ENCODE data around the gene PIK3CG.
"Not testable (repeated sequence)": the region's sequence is repeated elsewhere in the genome, so short reads cannot be mapped to it uniquely, and the experiment has no call there.

PIK3CG gene

GRCh38 chr7:106887421-106887820 is 22.3 kb downstream of the PIK3CG start:
- DNase-seq (ENCODE audit: low read depth, low spot score), result no peak

GRCh38 chr7:106888204-106888603 is 23.1 kb downstream of the PIK3CG start:
- no peak for DNase-seq (ENCODE audit: low read depth, low spot score)

GRCh38 chr7:106890952-106891351 is 25.9 kb downstream of the PIK3CG start:
- no peak for DNase-seq (ENCODE audit: low read depth, low spot score)

- no peak for DNase-seq (ENCODE audit: low read depth, low spot score)
Observed at GRCh38 chr7:106891548-106892410, 26.7 kb downstream of the PIK3CG start.

- no peak for DNase-seq (ENCODE audit: low read depth, low spot score)
Observed at GRCh38 chr7:106893591-106893990, 28.5 kb downstream of the PIK3CG start.

- no peak for DNase-seq (ENCODE audit: low read depth, low spot score)
Observed at GRCh38 chr7:106895246-106895864, 30.3 kb downstream of the PIK3CG start.

- DNase-seq (ENCODE audit: low read depth, low spot score), result no peak
Observed at GRCh38 chr7:106896231-106896630, 31.1 kb downstream of the PIK3CG start.

- DNase-seq (ENCODE audit: low read depth, low spot score), result not testable (repeated sequence)
Observed at GRCh38 chr7:106897553-106897952, 32.5 kb downstream of the PIK3CG start.

- not testable (repeated sequence) for DNase-seq (ENCODE audit: low read depth, low spot score)
Observed at GRCh38 chr7:106898967-106899366, 33.9 kb downstream of the PIK3CG start.

- no peak for DNase-seq (ENCODE audit: low read depth, low spot score)
Observed at GRCh38 chr7:106901828-106902441, 36.9 kb downstream of the PIK3CG start.

GRCh38 chr7:106905734-106906133 is 40.7 kb downstream of the PIK3CG start:
- DNase-seq (ENCODE audit: low read depth, low spot score), result no peak

GRCh38 chr7:106911959-106912358 is 46.9 kb downstream of the PIK3CG start:
- no peak for DNase-seq (ENCODE audit: low read depth, low spot score)

GRCh38 chr7:106914018-106914607 is 49.0 kb downstream of the PIK3CG start:
- no peak for DNase-seq (ENCODE audit: low read depth, low spot score)

- no peak for DNase-seq (ENCODE audit: low read depth, low spot score)
Observed at GRCh38 chr7:106915407-106915806, 50.3 kb downstream of the PIK3CG start.

GRCh38 chr7:106915873-106916272 is 50.8 kb downstream of the PIK3CG start:
- no peak for DNase-seq (ENCODE audit: low read depth, low spot score)

- no peak for DNase-seq (ENCODE audit: low read depth, low spot score)
Observed at GRCh38 chr7:106916679-106917078, 51.6 kb downstream of the PIK3CG start.

- DNase-seq (ENCODE audit: low read depth, low spot score), result no peak
Observed at GRCh38 chr7:106918991-106919390, 53.9 kb downstream of the PIK3CG start.

- DNase-seq (ENCODE audit: low read depth, low spot score), result not testable (repeated sequence)
Observed at GRCh38 chr7:106924468-106924867, 59.4 kb downstream of the PIK3CG start.

GRCh38 chr7:106926892-106927291 is 61.8 kb downstream of the PIK3CG start:
- no peak for DNase-seq (ENCODE audit: low read depth, low spot score)

GRCh38 chr7:106927536-106927935 is 62.5 kb downstream of the PIK3CG start:
- no peak for DNase-seq (ENCODE audit: low read depth, low spot score)

- not testable (repeated sequence) for DNase-seq (ENCODE audit: low read depth, low spot score)
Observed at GRCh38 chr7:106929616-106930015, 64.5 kb downstream of the PIK3CG start.

- DNase-seq (ENCODE audit: low read depth, low spot score), result no peak
Observed at GRCh38 chr7:106936236-106936635, 71.2 kb downstream of the PIK3CG start.
